Retinal pigment epithelial cell (primary cell): ENCODE data around the gene CRELD1.

Experiments used
- DNase-seq: peaks from one replicate; pipeline ENCODE4 v3.0.0-alpha.2; 2010; ENCODE audit warnings: low read depth
- H3K4me3 ChIP-seq: 2 replicates; pipeline ENCODE4 v1.5.1; 2011; ENCODE audit warnings: mild to moderate bottlenecking, low read length, control low read depth, moderate library complexity
- TF ChIP-seq, protein P1 (sequence below): conservative IDR thresholded peaks from 2 replicates; pipeline ENCODE4 v1.5.1; 2011; ENCODE audit warnings: low read depth, low read length, control low read depth, inconsistent platforms

Gene CRELD1

GRCh38 chr3:9908286-9908685, 25.3 kb upstream of the CRELD1 start:
- no peak overlapping the region for H3K4me3 ChIP-seq
- TF ChIP-seq, protein P1, sequence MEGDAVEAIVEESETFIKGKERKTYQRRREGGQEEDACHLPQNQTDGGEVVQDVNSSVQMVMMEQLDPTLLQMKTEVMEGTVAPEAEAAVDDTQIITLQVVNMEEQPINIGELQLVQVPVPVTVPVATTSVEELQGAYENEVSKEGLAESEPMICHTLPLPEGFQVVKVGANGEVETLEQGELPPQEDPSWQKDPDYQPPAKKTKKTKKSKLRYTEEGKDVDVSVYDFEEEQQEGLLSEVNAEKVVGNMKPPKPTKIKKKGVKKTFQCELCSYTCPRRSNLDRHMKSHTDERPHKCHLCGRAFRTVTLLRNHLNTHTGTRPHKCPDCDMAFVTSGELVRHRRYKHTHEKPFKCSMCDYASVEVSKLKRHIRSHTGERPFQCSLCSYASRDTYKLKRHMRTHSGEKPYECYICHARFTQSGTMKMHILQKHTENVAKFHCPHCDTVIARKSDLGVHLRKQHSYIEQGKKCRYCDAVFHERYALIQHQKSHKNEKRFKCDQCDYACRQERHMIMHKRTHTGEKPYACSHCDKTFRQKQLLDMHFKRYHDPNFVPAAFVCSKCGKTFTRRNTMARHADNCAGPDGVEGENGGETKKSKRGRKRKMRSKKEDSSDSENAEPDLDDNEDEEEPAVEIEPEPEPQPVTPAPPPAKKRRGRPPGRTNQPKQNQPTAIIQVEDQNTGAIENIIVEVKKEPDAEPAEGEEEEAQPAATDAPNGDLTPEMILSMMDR = no peak
- no peak for DNase-seq

DNA sequence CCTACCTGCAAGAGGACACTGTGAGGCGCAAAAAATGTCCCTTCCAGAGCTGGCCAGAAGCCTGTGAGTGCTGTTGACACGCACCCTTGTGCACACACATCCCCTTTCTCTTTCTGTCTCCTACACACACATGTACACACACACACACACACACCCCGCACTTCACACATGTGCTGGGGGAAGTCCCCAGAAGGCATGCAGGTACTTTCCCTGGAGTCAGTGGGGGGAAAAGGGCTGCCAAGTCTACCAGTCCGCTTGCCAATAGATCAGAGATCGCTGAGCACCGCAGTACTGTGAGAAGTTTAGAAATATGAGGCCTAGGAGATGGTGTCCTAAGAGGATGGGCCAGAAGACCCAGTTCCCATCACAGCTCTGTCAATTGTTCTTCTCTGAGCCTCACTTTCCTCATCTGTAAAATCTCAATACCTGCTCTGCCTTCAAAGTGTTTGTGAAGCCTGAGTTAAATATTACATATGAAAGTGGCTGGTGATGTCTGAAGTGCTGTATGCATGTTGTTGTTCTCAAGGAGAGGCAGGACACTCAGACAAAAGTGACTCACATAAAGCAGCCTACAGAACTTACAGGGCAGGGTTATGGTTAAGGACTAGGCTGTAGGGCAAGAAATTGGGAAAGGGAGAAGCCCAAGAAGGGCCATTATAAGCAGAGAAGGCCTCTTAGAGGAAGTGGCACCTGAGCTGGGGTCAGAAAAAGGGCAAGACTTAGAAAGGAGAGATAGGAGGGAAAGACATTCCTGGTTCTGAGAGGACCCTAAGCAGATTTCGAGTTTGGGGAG, 24.2 kb upstream of the CRELD1 start:
- H3K4me3 ChIP-seq = no peak overlapping the region
- TF ChIP-seq, protein P1 = no peak
- DNase-seq = no peak

DNA sequence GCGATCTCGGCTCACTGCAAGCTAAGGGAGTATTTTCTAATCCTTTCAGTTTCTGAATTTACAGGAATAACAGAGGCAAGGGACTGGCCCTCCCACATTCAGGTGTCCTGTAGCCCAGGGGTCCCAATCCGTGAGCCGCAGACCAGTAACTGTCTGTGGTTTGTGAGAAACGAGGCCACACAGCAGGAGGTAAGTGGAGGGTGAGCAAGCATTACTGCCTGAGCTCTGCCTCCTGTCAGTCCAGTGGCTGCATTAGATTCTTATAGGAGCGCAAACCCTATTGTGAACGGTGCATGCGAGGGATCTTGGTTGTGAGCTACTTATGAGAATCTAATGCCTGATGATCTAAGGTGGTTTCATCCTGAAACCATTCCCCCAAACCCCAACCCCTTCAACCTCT, 21.8 kb upstream of the CRELD1 start:
- H3K4me3 ChIP-seq = no peak overlapping the region
- DNase-seq = no peak
- TF ChIP-seq, protein P1 = no peak

DNA sequence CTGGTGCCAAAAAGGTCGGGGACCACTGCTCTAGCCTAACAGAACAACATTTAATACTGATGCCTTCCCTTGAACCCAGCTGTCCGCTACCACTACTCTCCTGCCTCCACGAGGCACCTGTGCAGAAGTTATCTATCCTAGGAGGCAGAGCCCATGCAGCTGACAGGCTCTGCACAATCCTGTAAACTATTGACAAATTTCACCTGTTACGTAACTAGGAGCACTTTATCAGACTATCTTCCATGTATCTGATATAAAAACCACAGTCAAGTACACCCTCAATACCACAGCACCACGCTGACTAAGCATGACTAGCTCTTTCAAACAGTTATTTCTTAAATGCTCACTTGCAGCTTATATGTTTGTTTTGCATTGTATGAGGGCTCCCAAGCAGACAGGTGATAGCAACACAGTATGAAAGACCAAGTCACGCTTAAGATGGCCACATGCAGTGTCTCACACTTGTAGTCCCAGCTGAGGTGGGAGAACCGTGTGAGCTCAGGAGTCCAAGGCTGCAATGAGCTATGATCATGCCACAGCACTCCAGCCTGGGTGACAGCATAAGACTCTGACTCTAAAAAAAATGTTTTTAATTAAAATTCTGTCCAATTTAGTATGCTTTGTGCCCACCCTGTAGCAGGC, 21.2 kb upstream of the CRELD1 start:
- no peak overlapping the region for H3K4me3 ChIP-seq
- TF ChIP-seq, protein P1 = no peak
- no peak for DNase-seq

DNA sequence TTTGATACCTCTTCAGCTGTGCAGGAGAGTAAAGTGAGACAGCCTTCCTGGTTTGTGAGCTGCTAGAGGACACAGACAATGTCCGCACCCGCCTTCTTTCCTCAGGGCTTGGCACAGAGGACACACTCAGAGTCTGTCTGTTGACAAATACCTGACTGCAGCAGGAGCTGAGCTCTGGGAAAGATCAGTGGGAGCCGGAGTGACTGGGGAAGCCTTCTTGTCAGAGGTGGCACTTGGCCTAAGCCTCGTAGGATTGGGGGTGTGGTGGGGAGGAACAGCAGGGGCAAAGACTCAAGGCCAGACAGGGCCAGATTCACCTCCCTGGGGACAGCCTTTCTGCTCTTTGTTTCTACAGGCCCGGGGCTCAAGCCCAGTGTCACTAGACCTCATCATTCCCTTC, 20.0 kb upstream of the CRELD1 start:
- TF ChIP-seq, protein P1 = no peak

GRCh38 chr3:9914011-9914410, 19.6 kb upstream of the CRELD1 start:
- DNase-seq = no peak
- H3K4me3 ChIP-seq = no peak overlapping the region
- TF ChIP-seq, protein P1 = no peak

More for the DNA sequence above, 20.0 kb upstream of the CRELD1 start:
- H3K4me3 ChIP-seq = no peak overlapping the region
- DNase-seq = no peak

- DNase-seq = no peak
- TF ChIP-seq, protein P1 = no peak
- no peak overlapping the region for H3K4me3 ChIP-seq
These were observed 18.9 kb upstream of the CRELD1 start for GRCh38 chr3:9914559-9915253.
